Dermis blood vessel endothelial cell (primary cell): ENCODE results near the gene CTTNBP2NL. TPM values are rescaled to one million over a fixed set of nuclear protein-coding genes. Genes with fewer than 3 reads are reported as not detected.
"Not testable (repeated sequence)": the region's sequence is repeated elsewhere in the genome, so short reads cannot be mapped to it uniquely, and the experiment has no call there.

Experiments
- DNase-seq: peaks from one replicate; pipeline ENCODE4 v3.0.0; 2010
- total RNA-seq: library from RNA; depleted of rRNA; stranded (reverse); fragments of >200 nt; gene quantifications from 2 replicates; pipeline ENCODE4 v1.2.3, GENCODE V29; 2014

Gene CTTNBP2NL
- total RNA-seq, 1 donor from 2014 or later = 23.8 TPM

GRCh38 chr1:112431038-112431437 lies 35.0 kb downstream of the CTTNBP2NL start:
- peak; percentile 71 for DNase-seq

DNA sequence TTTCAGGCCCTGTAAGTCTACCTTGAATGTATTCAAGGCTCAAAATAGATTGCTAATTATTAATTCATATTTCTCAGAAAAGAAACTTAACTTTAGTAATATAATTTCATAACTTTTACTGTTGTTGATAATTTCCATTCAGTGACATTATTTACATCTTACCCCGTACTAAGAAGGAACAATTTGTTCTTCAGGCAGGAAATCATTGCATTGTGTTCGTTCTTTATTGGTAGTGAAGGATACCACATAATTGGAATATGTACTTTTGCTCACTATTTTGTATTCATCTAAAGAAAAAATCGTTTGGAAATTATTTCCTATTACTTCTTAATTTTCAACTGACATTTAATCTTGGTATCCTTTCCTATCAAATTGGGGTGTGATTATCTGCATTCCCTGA lies 39.4 kb downstream of the CTTNBP2NL start:
- peak; percentile 45 for DNase-seq

GRCh38 chr1:112436384-112437156 lies 40.6 kb downstream of the CTTNBP2NL start:
- DNase-seq = no peak

- peak; percentile 40 for DNase-seq
These were observed 42.1 kb downstream of the CTTNBP2NL start for GRCh38 chr1:112438156-112438555.

- DNase-seq = peak; percentile 82
These were observed 43.6 kb downstream of the CTTNBP2NL start for GRCh38 chr1:112439592-112439991.

GRCh38 chr1:112440574-112440973 lies 44.6 kb downstream of the CTTNBP2NL start:
- peak; percentile 37 for DNase-seq

DNA sequence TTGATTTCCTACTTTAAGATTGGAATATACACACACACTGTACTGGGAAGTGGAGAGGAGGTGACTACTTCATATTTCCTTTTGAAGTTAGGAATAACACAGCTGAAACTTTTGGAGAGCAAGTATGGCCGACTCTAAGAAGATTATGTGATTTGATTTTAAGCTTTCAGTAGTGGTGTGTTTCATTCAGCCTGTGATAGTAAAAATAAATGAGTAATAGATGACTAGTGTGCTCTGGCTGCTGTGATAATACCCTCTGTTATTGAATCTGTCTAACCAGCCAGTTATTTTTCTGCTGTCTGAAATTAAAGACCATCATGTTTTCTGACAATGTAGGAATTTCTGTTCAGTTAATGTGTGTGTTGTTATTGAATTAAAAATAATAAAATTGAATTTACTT lies 48.3 kb downstream of the CTTNBP2NL start:
- DNase-seq = peak; percentile 56

- no peak for DNase-seq
These were observed 49.6 kb downstream of the CTTNBP2NL start for GRCh38 chr1:112445596-112445995.

DNA sequence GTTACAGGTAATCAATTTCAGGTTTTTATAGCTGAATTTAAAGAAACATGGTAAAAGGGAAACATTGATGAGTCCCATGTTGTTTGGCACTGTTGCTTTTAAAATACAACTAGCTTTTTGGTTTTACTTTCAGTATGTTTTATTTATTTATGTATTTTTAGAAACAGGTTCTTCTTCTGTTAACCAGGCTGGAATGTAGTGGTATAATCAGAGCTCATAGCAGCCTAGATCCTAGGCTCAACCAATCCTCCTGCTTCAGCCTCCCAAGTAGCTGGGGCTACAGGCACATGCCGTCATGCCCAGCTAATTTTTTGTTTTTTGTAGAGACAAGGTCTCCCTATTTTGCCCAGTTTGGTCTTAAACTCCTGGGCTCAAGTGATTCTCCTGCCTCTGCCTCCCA lies 50.4 kb downstream of the CTTNBP2NL start:
- no peak for DNase-seq

- DNase-seq = no peak
These were observed 53.1 kb downstream of the CTTNBP2NL start for GRCh38 chr1:112448904-112449629.

- no peak for DNase-seq
These were observed 53.6 kb downstream of the CTTNBP2NL start for GRCh38 chr1:112449630-112449983.

- no peak for DNase-seq
These were observed 54.8 kb downstream of the CTTNBP2NL start for GRCh38 chr1:112450773-112451172.

GRCh38 chr1:112451301-112451700 lies 55.3 kb downstream of the CTTNBP2NL start:
- DNase-seq = not testable (repeated sequence)

- no peak for DNase-seq
These were observed 57.9 kb downstream of the CTTNBP2NL start for GRCh38 chr1:112453876-112454275.

GRCh38 chr1:112454316-112454715 lies 58.3 kb downstream of the CTTNBP2NL start:
- peak; percentile 50 for DNase-seq

DNA sequence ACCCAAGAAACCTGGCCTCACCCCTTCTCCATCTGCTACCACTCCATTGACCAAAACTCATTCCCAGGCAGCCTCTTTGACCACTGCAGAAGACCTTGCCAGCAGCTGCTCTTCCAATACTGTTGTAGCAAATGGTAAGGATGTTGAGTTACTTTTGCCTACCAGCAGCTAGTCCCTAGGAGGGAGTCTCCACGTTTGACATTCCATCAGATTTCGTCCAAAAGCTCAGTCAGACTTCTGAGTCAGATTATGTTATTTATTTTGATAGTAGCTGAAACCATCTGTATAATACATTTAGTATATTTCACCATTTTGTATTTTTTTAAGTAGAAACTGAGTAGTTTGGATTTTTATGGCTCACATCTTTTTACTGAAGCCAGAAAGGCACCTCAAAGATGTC lies 61.2 kb downstream of the CTTNBP2NL start:
- no peak for DNase-seq

DNA sequence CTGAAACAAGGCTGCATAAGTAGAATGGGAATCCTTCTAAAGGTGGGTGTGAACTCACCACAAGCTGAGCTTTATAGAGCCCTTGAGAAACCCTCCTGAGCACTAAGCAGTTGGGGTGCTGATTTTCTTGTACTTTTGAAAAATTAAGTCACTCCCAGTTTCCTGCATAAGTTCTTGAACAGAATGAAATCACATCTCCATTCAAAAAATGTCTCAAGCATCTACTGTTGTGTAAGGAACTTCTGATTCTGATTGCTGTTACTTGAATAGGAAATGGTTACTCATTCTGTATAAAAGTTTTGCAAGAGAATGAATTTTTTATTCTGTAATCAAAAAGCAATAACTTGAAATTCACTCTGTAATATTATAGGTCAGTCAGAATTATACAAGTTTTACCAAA lies 61.9 kb downstream of the CTTNBP2NL start:
- DNase-seq = peak; percentile 45

DNA sequence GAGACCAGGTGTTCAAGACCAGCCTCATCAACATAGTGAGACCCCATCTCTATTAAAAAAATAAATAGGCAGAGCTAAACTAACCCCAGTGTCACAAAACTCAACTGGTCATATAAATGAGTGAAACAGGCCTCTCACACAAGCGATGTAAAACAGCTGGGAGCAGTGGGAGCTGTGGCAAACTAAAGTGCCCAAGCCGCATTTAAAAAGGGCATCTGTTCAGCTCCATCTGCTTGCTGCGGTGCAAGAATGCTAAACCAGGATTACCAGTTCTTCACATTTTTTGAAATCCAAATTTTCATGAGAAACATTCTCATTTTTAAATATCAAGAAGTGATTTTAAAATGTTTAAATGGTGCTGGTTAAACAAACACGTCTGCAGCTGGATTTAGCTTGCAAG lies 62.7 kb downstream of the CTTNBP2NL start:
- DNase-seq = no peak

GRCh38 chr1:112460615-112461014 lies 64.6 kb downstream of the CTTNBP2NL start:
- no peak for DNase-seq

GRCh38 chr1:112461200-112461871 lies 65.3 kb downstream of the CTTNBP2NL start:
- no peak for DNase-seq

DNA sequence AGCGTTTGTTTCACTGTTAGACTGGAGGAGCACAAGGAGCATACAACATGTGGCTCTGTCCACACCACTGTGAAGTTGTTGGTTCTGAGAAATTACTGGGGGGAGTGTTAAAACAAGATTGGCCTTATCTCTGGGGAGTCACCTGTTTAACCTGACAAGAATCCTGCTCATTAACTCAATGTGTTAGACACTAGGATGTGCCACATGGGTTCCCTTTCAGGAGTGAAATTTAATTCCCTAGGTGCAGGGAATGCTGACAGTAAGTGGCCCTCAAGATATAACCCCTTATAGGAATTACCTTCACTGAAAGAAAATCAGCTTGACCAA lies 66.9 kb downstream of the CTTNBP2NL start:
- no peak for DNase-seq

GRCh38 chr1:112464501-112464900 lies 68.5 kb downstream of the CTTNBP2NL start:
- peak; percentile 18 for DNase-seq

DNA sequence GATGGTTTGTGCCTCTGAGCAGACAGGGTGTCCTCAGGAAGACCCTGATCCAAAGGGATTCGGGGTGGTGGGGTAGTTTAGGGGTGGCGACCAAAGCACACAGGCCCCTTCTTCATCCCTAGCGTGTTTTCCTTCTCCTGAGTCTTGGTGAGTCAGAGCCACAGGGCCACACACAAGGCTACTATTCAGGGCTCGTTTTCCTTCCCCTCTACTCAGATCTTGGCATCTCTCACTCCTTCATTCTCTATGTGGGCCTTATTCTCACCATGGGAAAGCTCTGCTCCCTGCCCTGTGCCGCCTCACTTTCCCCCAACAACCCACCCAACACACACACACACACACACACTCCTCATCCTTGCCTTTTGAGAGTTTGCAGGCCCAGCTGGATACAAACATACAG lies 69.1 kb downstream of the CTTNBP2NL start:
- peak; percentile 71 for DNase-seq
